GM23248 (cell line): ENCODE measurements around the gene SKAP1.

Experiments used
- EZH2 ChIP-seq: fragments of 200-600 bp; sonication (generic); IDR thresholded peaks from 2 replicates; pipeline ENCODE4 v1.6.1; 2018; ENCODE audit warnings: antibody characterized with exemption, mild to moderate bottlenecking; ENCODE audit not compliant: insufficient read depth, poor library complexity, severe bottlenecking
- EZH2phosphoT487 ChIP-seq: fragments of 200-600 bp; sonication (generic); IDR thresholded peaks from 2 replicates; pipeline ENCODE4 v1.6.1; 2018; ENCODE audit warnings: antibody characterized with exemption, moderate library complexity, mild to moderate bottlenecking, low read depth; ENCODE audit not compliant: insufficient read depth

DNA sequence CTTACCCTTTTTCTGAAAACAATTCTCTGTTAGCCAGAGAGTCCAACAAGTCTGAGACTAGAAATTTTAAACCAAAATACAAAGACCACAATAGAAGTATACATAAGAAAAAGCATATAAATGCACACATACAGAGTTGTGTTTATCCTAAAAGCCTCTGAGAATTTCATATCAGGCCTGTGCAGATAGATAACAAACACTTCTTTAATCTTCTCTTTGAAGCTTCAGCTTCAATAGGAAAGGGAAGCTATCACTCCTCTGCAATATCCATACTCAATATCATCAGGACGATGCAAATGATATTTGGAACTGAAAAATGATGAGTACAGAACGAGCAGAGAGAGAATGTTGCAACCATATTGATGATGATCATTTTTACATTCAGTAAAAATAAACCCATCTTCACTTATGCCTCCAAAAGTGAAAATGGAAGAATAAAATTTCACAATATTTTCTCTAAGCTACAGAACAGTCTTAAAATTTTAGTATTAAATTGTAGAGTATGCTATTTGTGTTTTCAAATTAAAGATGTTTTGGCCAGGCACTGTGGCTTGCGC lies 61.6 kb downstream of the SKAP1 start:
- TF ChIP-seq EZH2phosphoT487, result no peak
- no peak for TF ChIP-seq EZH2
